Ureter (tissue), 1 donor: ENCODE results near the gene NRM. TPM values are rescaled to one million over a fixed set of nuclear protein-coding genes. Genes with fewer than 3 reads are reported as not detected.

Experiments used
- DNase-seq: peaks from one replicate; pipeline ENCODE4 v3.0.0-alpha.2; 2020; ENCODE audit warnings: low spot score
- total RNA-seq: library from RNA; stranded (reverse); gene quantifications from one replicate; pipeline ENCODE4 v1.2.4, GENCODE V29; 2023
- donor health status: DM: yes; HTN: yes; CAD: no.

The NRM gene
- total RNA-seq, 1 donor from 2014 or later: 12.3 TPM

DNA sequence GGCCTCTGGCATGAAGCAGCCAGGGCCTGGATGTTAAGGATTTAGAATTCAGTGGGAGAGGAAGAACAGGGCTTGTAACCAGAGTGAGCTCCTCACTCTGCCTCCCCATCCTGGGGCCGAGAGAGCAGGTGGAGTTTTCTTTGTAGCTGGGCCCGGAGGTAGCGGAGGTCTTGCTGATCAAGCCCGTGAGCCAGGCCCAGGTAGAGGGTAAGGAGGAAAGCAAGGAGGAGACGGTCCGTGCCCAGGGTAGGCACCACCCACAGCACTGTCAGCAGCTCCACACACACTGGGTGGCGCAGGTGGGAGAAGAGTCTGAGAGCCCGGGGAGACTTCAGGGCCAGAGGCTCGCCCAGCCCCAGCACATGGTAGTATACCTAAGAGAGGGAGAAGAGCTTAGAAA, 2.2 kb downstream of the NRM start:
- no peak for DNase-seq

DNA sequence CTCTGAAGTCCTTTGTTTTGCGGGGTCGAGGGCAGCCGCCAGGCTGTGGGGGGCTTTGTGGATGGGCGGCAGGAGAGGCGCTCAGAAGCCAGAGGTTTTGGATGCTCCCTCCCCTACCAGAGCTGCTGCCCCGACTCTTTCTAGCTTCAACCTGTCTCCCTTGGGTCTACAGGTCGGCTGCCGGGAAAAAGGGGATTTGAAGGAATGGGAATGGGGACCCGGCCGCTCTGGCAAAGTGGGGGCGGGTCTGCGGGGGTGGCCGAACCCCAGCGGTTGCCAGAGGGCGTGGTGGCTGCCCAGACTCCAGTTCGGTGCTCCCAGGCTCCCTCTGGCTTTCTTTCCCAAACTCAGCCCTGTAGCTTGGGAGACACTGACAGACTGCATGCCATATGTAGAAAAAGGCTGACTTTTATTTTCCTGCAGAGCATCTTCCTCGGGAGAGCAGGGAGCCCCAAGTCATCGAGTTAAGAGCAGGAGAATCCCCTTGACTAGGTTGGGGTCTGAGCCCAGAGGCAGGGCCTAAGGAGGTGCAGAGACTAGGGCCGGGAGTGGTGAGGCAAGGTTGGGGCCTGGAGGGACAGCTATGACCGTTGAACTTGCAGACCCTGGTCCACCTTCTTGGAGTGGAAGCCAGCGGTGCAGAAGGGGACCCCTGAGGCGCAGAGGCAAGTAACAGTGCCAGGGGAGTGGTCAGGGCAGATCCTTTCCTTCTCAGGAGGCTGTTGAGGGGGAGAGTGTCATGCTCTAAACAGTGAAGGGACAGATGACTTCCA, 2.9 kb downstream of the NRM start:
- peak; percentile 66 for DNase-seq

DNA sequence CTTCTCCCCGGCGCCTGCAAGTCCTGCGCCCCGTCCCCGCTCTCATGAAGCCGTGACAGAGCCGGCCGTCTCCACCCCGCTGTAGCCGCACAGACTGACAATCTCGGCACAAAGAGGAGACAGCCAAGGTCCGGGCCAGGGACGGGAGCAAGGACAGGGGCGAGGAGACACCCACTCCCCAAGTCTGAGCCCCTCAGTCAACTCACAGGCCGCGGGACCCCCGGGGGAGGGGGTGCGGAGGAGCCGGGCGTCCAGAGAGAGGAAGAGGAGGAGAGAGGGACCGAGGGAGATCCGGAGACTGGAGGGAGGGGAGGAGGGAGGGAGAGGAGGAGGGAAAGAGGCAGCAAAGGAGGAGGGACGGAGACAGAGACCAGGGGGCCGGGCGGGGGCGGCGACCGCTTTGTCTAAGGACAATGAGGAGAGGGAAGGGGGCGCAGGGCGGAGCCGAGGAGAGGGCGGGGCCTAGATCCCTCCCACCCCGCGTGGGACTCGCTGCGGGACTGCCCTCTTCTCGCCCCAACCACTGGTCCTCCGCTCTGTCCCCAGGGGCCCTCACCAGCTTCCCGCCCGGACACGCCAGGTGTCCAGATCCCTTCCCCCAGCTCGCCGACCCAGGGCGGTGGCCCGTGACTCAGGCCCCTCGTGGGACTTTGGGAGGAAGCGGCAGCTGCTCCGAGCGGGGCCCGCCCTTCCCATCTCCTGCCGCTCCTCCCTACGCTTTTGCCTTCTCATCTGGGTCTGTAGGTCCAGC, 3.7 kb downstream of the NRM start:
- peak; percentile 94 for DNase-seq

DNA sequence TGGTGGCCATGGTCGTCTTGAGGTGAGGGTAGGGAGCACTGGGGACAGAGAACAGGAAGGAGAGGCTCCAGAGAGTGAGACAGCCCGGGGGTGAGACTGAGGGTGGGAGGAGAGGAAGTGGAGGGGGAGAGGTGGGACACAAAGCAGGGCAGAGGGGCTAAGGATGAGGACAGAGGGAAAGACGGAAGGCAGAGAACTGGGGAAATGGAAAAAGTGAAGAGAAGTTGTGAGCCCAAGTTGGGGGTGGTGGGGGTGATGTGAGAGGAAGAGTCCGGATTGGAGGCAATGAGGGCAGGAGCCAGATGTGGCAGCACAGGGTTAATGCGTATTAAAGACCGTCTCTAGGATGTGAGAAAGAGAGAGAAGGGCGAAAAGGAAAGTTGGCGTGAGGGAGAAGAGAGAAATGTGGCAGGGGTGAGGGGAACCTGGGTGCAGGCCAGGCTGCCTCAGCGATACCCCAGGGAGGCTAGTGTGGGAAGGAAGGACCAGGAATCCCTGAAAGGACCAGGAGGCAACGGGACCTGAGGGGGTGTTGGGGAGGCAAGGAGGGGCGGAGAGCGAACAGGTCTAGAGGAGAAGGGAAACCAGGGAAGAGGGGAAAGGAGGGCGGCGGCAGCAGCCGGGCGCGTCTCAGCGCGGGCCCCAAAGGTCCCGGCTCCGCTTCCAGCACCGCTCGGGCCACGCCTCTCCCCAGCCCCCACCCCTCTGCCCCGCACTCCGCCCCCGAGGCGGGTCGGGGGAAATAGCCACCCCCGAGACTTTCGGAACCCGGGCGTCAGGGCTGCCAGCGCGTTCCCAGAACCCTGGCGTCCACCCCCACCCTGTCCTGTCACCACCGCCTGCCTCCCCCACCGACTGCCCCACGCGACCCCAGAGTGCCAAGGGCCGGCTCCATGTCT, 4.5 kb downstream of the NRM start, which contains the start of gene PPP1R18:
Gene PPP1R18, minus strand, starts transcription at position 637 of the 899 bp plus-strand sequence. Its CDS starts 627 bp downstream, at position 10.
- DNase-seq: peak; percentile 89

DNA sequence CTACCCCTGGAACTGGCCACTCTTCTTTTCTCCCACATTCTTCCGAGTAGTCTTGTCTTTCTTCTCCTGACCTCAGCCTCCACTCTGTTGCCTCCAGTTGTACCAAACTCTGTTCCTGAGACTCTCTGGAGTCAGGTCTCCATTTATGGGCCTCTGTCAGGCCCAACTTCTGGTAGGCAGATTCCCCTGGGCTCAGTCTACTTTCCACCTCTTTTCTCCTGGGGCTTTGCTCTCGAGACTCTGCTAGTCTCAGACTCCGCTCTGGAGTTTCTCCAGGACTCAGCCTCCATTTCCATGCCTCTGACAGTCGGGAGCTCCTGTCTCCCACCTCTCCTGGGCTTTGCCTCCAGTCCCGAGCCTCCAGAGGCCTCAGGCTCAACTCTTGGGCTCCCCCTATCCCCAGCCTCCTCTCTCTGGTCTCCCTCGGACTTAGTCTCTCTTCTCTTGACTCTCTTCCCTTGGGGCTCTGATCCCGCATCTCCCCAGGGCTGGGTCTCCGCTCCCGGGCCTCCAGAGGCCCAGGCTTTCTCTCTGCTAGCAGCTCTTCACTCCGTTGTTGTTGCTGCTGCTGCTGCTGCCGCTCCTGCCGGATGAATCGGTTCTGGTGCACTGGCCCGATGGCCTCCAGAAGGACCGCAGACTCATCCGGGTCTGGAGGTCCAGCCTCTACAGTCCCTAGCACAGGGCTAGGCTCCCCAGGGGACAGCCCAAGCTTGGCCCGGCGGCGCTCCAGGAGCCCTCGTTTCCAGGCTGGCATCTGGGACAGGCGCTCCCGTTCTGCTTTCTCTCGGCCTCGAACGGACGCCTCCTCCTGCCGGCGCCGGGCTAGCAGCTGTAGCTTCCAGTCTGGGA, 5.4 kb downstream of the NRM start:
- no peak for DNase-seq

DNA sequence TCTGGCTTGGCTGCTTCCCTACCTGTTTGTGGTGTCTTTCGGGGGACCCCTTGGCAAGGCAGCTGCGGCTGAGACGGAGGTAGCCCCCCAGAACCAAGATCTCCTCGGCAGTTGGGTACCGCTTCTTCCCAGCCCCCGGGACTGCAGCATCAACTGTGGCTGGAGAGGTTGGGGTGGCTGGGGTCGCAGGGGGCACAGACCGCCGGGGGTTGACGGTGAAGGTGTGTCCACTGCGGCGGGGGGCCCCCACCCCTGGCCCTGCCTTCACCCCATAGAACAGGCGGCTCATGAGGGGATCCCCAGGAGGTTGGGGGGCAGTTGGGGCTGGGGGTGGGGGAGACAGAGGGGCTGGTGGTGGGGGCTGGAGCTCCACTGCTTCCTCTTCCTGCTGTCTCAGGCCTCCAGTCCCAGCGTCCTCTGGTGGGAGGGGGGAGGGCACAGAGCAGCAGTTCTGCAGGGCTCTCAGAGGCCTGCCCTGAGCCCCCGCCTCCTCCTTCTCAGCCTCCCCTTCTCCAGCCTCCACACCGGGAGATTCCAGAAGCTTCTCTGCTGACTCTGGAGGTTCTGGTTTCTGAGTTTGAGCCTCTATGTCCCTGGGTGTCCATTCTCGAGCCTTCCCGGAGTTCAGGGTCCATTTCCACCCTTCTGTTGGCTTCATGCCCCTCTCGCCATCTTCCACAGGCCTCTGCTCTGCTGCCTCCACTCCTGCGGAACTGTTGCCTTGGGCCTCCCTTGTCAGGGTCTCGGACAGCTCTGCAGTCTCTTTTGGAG, 6.2 kb downstream of the NRM start:
- peak; percentile 62 for DNase-seq

DNA sequence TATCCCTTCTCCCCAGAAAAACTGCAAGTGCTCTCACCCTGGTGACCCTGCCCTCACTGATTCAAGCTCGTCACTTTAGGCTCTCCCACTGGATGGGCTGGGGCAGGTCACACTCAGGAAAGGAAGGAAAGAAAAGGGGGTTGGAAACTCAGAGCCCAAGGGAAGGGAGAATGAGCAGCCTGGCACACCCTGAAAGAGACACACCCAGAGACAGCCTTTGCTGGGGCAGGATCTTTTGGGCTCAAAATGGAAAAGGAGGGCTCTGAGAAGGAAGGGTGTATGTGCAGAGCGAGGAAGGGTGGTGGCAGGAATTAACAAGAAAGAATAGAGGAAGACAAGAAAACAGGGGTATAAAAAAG, 6.8 kb downstream of the NRM start:
- no peak for DNase-seq

DNA sequence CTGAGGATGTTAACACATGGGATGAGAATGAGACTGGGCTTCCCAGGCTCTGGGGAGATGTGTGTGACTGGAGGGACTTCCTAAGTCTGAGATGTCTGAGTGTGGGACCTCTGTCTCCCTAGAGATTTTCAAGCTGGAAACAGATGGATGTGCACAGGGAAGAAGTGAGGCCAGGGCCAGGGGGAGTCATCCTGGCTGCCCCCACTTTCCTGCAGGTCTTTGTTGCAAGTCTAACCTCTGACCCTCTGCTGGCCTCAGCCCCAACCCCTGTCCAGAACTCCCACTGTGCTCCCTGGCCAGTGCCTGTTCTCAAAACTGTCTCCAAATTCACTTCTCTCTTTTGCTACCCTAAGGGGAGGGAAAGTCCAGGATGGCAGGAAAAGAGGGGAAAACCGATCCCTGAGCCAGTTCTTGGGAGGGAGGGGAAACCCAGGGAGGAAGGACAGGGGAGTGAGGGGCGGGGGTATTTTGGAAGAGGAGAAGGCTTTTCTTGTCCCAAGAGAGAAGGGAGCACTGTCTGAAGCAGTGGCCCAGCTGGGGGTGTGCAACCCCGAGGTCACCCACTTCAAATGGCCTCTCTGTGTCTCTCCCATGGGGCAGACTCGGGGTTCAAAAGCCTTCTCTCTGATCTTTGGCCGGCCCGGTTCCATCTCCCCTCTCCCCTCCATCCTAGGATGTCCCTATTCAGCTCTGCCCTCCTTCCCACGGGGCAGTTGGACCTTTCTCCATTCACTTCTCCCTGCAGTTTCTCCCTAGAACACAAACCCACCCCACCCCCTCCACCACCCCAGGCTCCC, 7.4 kb downstream of the NRM start:
- DNase-seq: peak; percentile 58

DNA sequence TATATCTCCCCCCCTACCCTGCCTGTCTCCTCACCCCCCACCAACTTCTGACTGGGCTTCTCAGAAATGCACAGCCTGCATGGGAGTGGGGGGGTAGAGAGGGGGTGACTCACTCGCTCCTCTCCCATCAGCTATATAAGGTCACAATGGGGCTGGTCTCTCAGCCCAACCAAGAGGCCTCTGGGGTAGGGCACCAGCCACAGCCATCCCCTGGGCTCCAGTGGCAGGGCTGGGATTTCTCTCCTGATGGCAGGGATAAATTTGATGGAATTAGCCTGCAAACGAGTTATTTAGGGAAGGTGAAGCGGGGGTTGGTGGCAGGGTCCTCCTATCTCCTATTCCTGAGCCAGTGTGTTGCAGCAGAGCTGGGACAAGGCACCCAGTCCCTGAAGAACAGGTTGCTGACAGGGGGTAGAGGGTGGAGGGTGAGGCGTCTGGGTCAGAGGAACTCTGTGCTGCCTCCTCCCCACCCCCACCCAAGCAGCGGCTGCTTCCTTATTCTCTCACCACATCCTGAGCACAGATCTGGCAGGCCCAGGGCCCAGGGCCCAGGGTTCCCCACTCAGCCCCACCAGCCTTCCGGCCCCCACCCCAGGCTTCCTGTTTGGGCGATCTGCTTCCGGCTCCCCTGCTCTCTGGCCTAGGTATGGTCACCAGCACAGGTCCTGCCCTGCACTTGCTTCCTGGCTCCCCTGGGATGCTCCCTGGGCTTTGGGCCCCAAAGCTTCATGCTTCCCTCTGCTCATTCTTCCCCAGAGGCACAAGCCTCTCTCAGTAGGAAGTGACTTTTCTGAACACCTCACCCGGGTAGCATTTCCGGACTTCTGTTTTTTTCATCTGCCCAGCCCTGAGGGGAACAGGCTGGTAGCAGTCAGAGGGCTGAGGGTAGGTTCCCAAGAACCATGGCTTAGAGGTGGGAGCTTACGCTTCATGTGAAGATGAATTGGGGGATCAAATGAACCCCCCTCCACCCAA, 8.4 kb downstream of the NRM start:
- DNase-seq: peak; percentile 89

DNA sequence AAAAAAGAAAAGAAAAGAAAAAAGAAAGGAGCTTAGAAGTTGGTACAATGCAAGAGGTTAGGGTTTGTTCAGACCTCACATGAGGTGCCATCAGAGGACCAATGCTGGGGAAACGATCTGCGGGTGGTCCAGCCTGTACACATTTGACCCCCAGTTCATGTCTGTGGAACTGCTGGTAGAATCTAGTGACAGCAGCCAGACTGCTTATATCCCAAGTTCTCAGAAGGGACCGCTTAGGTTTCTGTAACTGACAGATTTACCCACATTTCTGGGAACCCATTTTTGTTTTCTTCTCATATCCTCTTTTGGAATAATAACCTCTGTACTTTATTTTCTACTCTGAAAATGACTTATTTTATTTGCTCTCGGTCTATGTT, 9.0 kb downstream of the NRM start:
- DNase-seq: no peak

DNA sequence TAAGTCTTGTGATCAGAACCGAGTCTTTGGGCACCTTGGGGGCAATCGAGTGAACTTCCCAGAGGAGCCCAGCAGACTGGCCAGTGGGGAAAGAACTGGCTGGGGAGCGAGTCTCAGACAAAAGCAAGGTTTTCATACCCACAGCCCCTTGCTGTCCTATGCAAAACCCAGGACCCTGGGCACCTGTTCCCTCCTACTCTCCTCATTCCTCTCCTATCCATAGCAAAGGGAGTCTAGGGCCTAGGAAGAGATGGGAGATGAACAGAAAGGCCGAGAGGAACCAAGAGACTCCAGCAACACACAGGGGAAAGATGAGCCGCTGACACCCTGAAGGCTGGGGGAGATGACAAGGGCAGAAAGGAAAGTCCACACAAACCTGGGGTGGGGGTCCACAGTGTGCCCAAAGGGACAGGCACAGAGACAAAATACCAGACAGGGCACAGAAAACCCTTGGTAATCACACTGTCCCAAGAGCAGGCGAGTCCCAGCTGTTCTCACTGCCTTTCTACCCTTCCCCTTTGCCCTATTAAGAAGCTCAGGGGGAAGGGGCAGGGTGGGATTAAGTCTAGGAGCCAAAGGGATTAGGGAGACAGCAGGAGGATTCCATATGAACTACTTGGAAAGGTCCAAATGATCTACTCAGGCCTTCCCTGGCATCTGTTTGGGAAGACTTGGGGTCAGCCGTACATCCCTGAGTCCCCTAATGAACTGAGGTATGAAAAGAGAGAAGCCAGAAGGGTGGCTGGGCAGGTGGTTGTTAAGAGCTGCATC, 10.8 kb downstream of the NRM start:
- DNase-seq: no peak

DNA sequence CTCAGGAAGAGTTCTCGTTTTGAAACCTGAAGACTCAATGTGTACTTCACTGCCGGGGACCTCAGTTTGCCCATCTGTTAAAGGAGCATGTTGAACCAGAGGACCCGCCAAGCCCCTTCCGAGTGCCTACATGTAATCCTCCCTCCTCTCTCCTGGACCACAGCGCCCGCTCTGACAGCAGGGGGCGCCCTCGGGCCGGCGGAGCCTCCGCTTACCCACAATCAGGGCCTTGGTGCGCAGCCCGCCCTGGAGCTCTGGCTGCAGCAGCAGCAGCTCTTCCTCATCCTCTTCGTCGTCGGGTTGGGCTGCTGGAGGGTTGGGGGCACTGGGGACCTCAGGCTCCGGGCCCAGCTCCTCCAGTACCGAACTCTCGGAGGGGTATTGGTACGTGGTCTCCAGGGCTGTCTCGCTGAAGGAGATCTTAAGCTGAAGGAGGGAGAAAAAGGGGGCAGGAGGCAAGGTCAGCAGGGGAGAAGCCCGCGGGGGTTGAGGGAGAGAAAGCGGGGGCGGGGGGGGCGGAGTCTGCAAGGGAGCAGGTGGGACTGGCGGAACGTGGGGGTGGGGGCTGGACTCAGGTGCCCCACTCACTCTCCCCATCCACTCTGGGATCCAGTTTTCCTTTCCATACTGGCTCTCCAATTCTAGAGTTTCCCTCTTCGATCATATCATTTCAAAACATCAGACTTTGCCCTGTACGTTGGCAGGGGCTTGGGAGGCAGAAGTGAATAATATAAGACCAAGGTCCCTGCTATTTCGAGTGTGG, 11.6 kb downstream of the NRM start:
- DNase-seq: peak; percentile 91

DNA sequence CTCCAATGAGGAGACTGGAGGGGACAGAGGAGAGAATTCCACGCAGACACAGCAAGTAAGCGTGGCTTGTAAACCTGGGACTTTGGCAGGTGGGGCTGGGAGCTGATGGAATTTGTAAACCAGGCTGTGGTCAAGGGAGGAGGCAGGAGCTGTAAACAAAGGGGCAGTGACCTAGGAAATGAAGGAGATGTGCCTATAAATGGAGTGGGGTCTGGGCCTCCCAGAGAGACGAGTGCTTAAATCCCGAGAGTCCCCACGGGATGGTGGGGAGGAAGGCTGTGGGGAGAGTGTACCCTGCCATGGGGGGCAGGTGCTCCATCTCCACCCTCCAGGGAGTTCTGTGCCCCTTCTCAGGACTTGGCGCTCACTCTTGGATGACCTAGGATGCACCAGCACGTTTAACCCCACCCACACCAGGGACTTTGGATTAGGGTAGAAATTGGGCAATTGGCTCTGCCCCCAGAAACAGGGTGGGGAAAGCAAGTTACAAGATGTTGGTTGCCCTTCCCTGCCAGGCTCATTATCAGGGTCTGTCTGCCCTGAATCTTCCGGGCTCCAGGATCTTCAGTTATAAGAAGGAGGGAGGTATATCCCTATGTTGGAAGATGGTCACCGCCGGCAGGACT, 14.0 kb downstream of the NRM start:
- no peak for DNase-seq

DNA sequence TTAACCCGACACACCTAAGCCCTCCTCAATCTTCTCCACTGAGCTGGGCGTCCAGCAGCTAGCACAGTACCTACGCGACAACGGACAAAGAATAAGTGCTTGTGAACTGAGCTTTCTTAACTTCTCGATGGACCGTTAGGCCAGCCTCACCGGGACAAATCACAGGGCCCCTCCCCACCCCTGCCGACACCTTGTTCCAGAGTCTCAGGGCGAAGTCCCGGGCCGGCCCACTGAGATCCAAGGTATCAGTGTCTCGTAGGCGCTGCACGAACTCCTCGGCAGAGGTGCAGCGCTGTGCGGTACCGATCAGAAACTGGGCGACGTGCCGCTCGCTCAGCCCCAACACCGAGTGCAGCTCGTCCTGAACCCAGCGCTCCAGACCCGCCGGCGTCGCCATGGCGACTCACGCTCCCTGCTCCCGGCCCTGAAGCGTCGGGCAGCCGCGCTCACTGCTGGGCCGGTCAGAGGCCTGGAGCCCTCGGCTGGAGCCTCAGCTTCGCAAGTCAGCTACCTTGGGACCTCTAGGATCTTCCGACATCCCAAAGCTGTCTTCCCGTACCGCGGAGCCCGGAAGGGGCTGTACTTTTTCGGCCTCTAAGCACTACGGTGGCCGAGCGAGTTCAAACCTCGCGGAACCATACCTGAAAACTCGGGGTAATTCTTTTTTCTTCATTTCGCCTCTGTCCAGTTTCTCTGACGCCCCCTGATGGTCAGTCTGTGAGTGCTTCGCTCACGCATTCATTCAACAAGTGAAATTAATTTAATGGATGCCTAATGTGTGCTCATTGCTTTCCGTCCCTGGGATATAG, 18.1 kb downstream of the NRM start, which contains the start of gene DHX16:
Gene DHX16, minus strand, starts transcription at position 562 of the 809 bp plus-strand sequence. Its CDS starts 165 bp downstream, at position 397.
- DNase-seq: peak; percentile 96

DNA sequence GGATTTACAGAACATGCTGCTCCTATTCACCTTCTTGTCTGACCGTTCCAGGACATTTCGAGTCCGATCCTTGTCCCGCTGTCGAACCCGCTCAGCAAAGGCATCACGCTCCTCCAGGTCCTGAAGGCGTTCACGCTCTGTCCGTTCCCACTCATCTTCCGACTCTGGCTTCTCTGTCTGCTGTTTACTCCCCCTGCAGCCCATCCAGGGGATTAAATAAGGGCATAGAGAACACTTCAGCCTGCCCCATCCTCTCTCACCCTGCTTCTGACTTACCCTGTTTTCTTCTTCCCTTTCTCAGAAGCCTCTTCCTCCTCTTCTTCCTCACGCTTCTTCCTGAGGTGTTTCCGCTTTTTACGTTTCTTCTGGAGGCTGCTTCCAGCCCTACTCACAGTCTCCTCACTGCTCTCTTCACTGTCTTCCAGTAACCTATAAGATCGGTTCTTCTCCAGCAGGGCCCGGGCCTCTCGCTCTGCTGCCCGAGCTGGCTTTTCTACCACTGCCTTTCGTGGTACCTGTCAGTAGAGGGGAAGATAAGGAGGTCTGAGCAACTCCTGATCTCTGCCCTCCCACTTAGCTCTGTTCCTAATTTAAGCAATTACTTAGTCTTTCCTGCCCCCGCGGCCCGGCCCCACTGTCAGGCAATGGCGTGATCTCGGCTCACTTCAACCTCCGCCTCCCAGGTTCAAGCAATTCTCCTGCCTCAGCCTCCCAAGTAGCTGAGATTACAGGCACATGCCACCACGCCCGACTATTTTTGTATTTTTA, 19.8 kb downstream of the NRM start:
- DNase-seq: no peak
